GM12873 (cell line): ENCODE data around the gene DCAF6.

Source experiments
- CTCF ChIP-seq: IDR thresholded peaks from 2 replicates; pipeline ENCODE4 v1.5.1; 2012; ENCODE audit warnings: low read depth, mild to moderate bottlenecking, moderate library complexity, low read length, control low read depth; ENCODE audit not compliant: insufficient read depth; ENCODE audit errors: missing control alignments

DCAF6 gene

GRCh38 chr1:168001213-168001612 is 64.7 kb downstream of the DCAF6 start:
- TF ChIP-seq CTCF: no peak

GRCh38 chr1:168004531-168004930 is 68.0 kb downstream of the DCAF6 start:
- no peak for TF ChIP-seq CTCF

DNA sequence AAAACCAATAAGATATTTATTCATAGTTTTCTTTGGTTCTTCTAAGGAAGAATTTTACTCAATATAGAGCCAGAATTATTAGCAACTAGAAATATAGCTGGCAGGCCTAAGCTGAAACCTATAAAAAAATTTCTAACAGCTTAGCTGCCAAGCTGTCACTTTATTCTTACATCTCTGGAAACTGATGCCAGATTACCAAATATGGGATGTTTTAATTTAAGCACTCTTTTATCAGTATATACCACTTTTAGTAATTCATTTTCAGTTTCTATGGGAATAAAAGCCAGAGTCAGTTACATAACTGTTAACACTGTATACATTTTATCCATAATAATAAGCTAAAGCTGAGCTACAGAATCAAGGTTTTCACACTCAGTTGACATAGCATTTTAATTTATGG is 69.0 kb downstream of the DCAF6 start:
- no peak for TF ChIP-seq CTCF

DNA sequence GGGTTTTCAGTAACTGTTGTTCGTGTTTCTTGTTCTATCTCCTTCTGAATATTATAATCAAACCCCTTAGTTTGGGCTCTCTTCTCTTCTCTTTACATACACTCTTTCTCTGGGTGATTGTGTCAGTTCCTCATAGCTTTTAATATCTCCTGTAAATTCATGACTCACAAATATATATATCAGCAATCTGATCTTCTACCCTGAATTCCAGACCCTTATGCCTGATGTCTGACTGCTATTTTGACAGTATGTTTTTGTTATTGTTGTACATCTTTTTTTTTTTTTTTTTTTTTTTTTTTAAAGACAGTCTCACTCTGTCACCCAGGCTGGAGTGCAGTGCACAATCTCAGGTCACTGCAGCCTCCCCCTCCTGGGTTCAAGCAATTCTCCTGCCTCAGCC is 71.2 kb downstream of the DCAF6 start:
- TF ChIP-seq CTCF: no peak

GRCh38 chr1:168008595-168008994 is 72.1 kb downstream of the DCAF6 start:
- TF ChIP-seq CTCF: no peak

GRCh38 chr1:168009322-168009721 is 72.8 kb downstream of the DCAF6 start:
- TF ChIP-seq CTCF: no peak

- TF ChIP-seq CTCF: no peak
Measured at GRCh38 chr1:168019407-168019806, 82.9 kb downstream of the DCAF6 start.
